Left hindlimb (tissue), 1 donor: ENCODE results near the gene UHRF1.
A peak's percentile ranks its signal among the peaks of the same experiment; 100 is the strongest.
"Not testable (repeated sequence)": the region's sequence is repeated elsewhere in the genome, so short reads cannot be mapped to it uniquely, and the experiment has no call there.

Experiments
- DNase-seq: peaks from one replicate; pipeline ENCODE4 v3.0.0-alpha.2; 2018

The UHRF1 gene

GRCh38 chr19:4909156-4909896 is at the start of gene UHRF1:
Gene UHRF1, plus strand, starts transcription at chr19:4909501. Its CDS starts 1,385 bp downstream, at chr19:4910886.
- peak; percentile 76 for DNase-seq

GRCh38 chr19:4859697-4860096 is 49.6 kb upstream of the UHRF1 start:
- no peak for DNase-seq

- no peak for DNase-seq
Observed at GRCh38 chr19:4861147-4861546, 48.2 kb upstream of the UHRF1 start.

GRCh38 chr19:4866595-4867424 is 42.5 kb upstream of the UHRF1 start:
- DNase-seq, result peak; percentile 63

GRCh38 chr19:4867534-4868285 is 41.6 kb upstream of the UHRF1 start, which contains the start of gene PLIN3:
Gene PLIN3, minus strand, starts transcription at chr19:4867667. Its CDS starts 6,273 bp downstream, at chr19:4861394.
- peak; percentile 97 for DNase-seq

GRCh38 chr19:4868286-4868834 is 40.9 kb upstream of the UHRF1 start:
- no peak for DNase-seq

GRCh38 chr19:4870025-4870700 is 39.1 kb upstream of the UHRF1 start:
- DNase-seq, result no peak

- DNase-seq, result no peak
Observed at GRCh38 chr19:4871711-4872110, 37.6 kb upstream of the UHRF1 start.

GRCh38 chr19:4873930-4874329 is 35.4 kb upstream of the UHRF1 start:
- no peak for DNase-seq

GRCh38 chr19:4877753-4878490 is 31.4 kb upstream of the UHRF1 start:
- DNase-seq, result peak; percentile 73

GRCh38 chr19:4878491-4878968 is 30.8 kb upstream of the UHRF1 start:
- peak; percentile 58 for DNase-seq

- no peak for DNase-seq
Observed at GRCh38 chr19:4879041-4879440, 30.3 kb upstream of the UHRF1 start.

- not testable (repeated sequence) for DNase-seq
Observed at GRCh38 chr19:4882874-4883273, 26.4 kb upstream of the UHRF1 start.

- not testable (repeated sequence) for DNase-seq
Observed at GRCh38 chr19:4884993-4885392, 24.3 kb upstream of the UHRF1 start.

GRCh38 chr19:4887803-4888202 is 21.5 kb upstream of the UHRF1 start:
- DNase-seq, result not testable (repeated sequence)

GRCh38 chr19:4889034-4889815 is 20.1 kb upstream of the UHRF1 start:
- no peak for DNase-seq

- DNase-seq, result no peak
Observed at GRCh38 chr19:4891066-4891465, 18.2 kb upstream of the UHRF1 start.

GRCh38 chr19:4892962-4893361 is 16.3 kb upstream of the UHRF1 start:
- DNase-seq, result not testable (repeated sequence)

- no peak for DNase-seq
Observed at GRCh38 chr19:4896372-4896771, 12.9 kb upstream of the UHRF1 start.

GRCh38 chr19:4897146-4897545 is 12.2 kb upstream of the UHRF1 start:
- DNase-seq, result peak; percentile 37
